Tibial nerve (tissue), 4 donors: ENCODE data around the gene MON1A. TPM values are rescaled to one million over a fixed set of nuclear protein-coding genes. Genes with fewer than 3 reads are reported as not detected.

ENCODE experiments used
- DNase-seq, 2 donors: peaks; one replicate each; pipeline ENCODE4 v3.0.0-alpha.2; 2019; ENCODE audit warnings: low spot score in 2 of 2
- H3K27ac ChIP-seq, 4 donors: fragments of 200-600 bp; sonication (generic) in 3 of 4; one replicate each; pipeline ENCODE4 v1.5.1; 2017 to 2019; ENCODE audit warnings: mild to moderate bottlenecking in 1 of 4
- H3K27me3 ChIP-seq, 2 donors: fragments of 200-600 bp; sonication (generic) in 1 of 2; one replicate each; pipeline versions ENCODE4 v1.5.1 to v1.6.0; 2017 to 2019
- H3K36me3 ChIP-seq, 3 donors: fragments of 200-600 bp; sonication (generic); one replicate each; pipeline ENCODE4 v1.5.1; 2018 to 2019
- H3K4me1 ChIP-seq, 4 donors: fragments of 200-600 bp; sonication (generic) in 3 of 4; one replicate each; pipeline ENCODE4 v1.5.1; 2017 to 2019
- H3K4me3 ChIP-seq, 4 donors: fragments of 200-600 bp; sonication (generic) in 3 of 4; one replicate each; pipeline ENCODE4 v1.5.1; 2017 to 2019; ENCODE audit warnings: mild to moderate bottlenecking in 1 of 4, moderate library complexity in 1 of 4
- H3K9me3 ChIP-seq, 4 donors: fragments of 200-600 bp; sonication (generic) in 3 of 4; one replicate each; pipeline ENCODE4 v1.5.1; 2017 to 2019
- EP300 ChIP-seq, 2 donors: sonication (generic); formaldehyde crosslinking; IDR thresholded peaks; one replicate each; pipeline ENCODE4 v1.6.1; 2017; ENCODE audit warnings: antibody characterized with exemption in 2 of 2, mild to moderate bottlenecking in 1 of 2
- POLR2A ChIP-seq, 2 donors: fragments of 450-650 bp; IDR thresholded peaks; one replicate each; pipeline ENCODE4 v1.6.1; 2017; ENCODE audit warnings: antibody characterized with exemption in 2 of 2, mild to moderate bottlenecking in 2 of 2, moderate library complexity in 2 of 2
- WGBS, 2 donors: methylation state at CpG; one replicate each; pipeline ENCODE4 v1.1.5; 2018; 5-methylcytosine and 5-hydroxymethylcytosine counted together
- total RNA-seq, 4 donors: library from RNA; depleted of rRNA; stranded (reverse); fragments of >200 nt; gene quantifications; one replicate each; pipeline ENCODE4 v1.1.0, GENCODE V29; 2016
- TF ChIP-seq, protein P1 (sequence below), 5 experiments: fragments of 200-600 bp in 3 of 5; fragments of 450-650 bp in 2 of 5; sonication (generic) in 3 of 5; IDR thresholded peaks; one replicate each; pipeline ENCODE4 v1.5.1; 2016 to 2019; ENCODE audit warnings: antibody characterized with exemption in 5 of 5, mild to moderate bottlenecking in 3 of 5, moderate library complexity in 2 of 5

Gene MON1A
- total RNA-seq, 4 donors from 2014 or later, result 6.9 to 18.8 (median 15.8) TPM

DNA sequence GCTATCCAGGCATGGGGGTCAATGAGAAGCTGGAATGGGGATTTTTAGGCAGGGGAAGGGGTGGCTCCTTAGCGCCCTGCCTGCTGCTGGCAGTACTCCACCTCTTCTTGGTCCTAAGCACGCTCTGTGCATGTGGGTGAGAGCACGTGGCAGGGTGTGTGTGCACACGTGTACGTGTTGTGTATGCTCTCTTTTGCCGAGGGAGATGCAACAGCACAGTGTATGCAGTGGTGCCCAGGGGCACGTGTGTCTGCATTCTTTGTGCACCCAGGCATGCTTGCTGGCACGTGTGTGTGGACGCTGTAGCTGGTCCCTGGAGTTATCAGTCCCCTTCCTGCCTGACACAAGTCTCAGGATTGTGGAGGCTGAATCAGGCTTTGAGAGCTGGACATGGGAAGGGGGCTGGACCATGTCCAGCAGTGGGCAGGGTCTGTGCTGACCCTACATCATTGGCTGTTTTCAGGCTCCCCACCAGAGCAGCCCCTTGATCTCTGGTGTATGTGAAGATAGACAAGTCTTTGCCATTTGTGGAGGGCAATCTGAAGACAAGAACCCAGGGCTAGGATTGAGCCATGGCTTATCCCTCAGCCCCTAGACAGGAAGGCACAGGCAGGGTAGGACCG lies 58.0 kb downstream of the MON1A start:
- DNase-seq, result no peak
- no peak for TF ChIP-seq POLR2A (IDR thresholded peaks at IDR 0.05)
- no peak for TF ChIP-seq EP300 (IDR thresholded peaks at IDR 0.05)
- TF ChIP-seq, protein P1, sequence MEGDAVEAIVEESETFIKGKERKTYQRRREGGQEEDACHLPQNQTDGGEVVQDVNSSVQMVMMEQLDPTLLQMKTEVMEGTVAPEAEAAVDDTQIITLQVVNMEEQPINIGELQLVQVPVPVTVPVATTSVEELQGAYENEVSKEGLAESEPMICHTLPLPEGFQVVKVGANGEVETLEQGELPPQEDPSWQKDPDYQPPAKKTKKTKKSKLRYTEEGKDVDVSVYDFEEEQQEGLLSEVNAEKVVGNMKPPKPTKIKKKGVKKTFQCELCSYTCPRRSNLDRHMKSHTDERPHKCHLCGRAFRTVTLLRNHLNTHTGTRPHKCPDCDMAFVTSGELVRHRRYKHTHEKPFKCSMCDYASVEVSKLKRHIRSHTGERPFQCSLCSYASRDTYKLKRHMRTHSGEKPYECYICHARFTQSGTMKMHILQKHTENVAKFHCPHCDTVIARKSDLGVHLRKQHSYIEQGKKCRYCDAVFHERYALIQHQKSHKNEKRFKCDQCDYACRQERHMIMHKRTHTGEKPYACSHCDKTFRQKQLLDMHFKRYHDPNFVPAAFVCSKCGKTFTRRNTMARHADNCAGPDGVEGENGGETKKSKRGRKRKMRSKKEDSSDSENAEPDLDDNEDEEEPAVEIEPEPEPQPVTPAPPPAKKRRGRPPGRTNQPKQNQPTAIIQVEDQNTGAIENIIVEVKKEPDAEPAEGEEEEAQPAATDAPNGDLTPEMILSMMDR (IDR thresholded peaks at IDR 0.05), result no peak
- H3K27ac ChIP-seq, result no peak overlapping the region
- H3K36me3 ChIP-seq, result no peaks in the 10 kb centered on the region
- H3K27me3 ChIP-seq, result peaks cover 0 to 35% of the 10 kb centered on the region in 2 donors
- peaks cover 0 to 21% (median 15%) of the 10 kb centered on the region in 4 donors for H3K4me1 ChIP-seq
- no peaks in the 10 kb centered on the region for H3K9me3 ChIP-seq
- WGBS, 2 donors, result 59 to 60% methylated on average over 10 of the region's 10 CpGs
- no peak overlapping the region for H3K4me3 ChIP-seq

DNA sequence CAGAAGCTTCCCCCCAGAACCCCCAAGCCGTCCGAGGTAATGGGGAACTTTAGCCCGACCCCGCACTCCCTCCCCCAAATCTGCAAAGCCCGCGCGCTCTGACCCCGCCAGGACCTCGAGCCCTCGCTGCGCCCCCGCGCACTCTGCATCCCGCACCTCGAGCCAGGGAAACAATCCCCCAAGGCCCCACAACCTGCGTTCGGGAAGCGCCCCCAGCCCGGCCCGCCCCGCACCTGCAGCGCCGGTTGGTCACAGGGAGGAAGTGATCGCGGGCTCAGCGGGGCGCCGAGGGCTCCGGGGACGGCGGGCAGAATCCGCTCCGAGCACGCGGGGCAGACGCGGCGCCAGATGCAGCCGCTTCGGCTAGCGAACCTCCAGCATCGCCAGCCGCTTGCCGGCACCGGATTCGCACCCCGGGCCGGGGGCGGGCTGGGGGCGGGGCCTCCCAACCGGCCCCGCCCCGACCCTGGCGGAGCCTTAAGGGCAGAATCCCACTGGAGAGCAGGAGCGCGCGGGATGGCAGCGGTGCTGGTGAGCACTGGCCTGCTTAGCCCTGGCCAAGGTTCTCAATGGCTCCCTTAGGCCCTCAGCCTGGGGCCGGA lies 60.0 kb downstream of the MON1A start, which contains the start of gene CAMKV:
CAMKV (minus strand) TSS at position 382 of the 602 bp plus-strand sequence. CDS start 7,518 bp downstream, outside the sequence.
- peaks cover 0 to 38% of the 10 kb centered on the region in 2 donors for H3K27me3 ChIP-seq
- no peak for TF ChIP-seq POLR2A (IDR thresholded peaks at IDR 0.05)
- TF ChIP-seq, protein P1 (IDR thresholded peaks at IDR 0.05), result no peak
- no peak for DNase-seq
- H3K4me3 ChIP-seq, result peak within 1 kb of the TSS; percentile 13 to 48 (median 28)
- no peak within 1 kb of the TSS for H3K27ac ChIP-seq
- no peaks in the 10 kb centered on the region for H3K36me3 ChIP-seq
- H3K9me3 ChIP-seq, result no peaks in the 10 kb centered on the region
- H3K4me1 ChIP-seq, result peaks cover 0 to 21% (median 15%) of the 10 kb centered on the region in 4 donors
- WGBS, 2 donors, result 2 to 6% methylated on average over 5 to 15 of the region's 59 CpGs

DNA sequence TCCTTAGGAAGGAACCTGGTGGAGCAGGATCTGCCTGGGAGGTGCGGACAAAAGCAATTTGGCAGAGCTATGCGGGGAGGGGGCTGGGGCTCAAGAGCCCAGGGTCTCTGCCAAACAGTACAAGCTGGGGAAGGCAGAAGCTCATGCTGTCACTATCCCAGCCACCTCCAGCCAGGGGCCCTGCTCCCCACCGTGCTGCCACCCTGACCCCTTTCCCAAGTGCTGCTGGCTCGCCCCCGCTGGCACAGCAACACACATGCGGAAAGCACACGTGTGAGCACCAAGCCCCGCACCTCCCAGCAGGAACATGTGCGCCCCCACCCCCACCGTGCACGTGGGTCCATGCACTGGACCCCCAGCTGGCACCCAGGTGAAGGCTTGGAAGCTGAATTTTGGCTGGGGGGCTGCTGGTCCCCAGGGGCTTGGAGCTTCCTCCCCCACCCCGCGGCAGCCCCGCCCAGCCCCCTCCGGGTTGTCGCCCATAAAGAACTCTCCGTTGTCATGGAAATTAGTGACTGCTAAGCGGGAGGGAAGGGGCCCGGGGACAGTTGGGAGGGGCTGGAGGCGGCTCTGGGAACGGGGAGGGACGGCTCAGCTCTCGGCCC lies 60.6 kb downstream of the MON1A start:
- H3K9me3 ChIP-seq, result no peaks in the 10 kb centered on the region
- DNase-seq, result no peak
- H3K27ac ChIP-seq, result no peak overlapping the region
- no peaks in the 10 kb centered on the region for H3K36me3 ChIP-seq
- H3K27me3 ChIP-seq, result peaks cover 0 to 45% of the 10 kb centered on the region in 2 donors
- peaks cover 0 to 21% (median 15%) of the 10 kb centered on the region in 4 donors for H3K4me1 ChIP-seq
- TF ChIP-seq, protein P1 (IDR thresholded peaks at IDR 0.05), result no peak
- TF ChIP-seq POLR2A (IDR thresholded peaks at IDR 0.05) (no peak), EP300 (IDR thresholded peaks at IDR 0.05) (no peak)
- peak overlapping the region; percentile 13 to 48 (median 28) for H3K4me3 ChIP-seq
- WGBS, 2 donors, result 7 to 9% methylated on average over 8 to 21 of the region's 23 CpGs

DNA sequence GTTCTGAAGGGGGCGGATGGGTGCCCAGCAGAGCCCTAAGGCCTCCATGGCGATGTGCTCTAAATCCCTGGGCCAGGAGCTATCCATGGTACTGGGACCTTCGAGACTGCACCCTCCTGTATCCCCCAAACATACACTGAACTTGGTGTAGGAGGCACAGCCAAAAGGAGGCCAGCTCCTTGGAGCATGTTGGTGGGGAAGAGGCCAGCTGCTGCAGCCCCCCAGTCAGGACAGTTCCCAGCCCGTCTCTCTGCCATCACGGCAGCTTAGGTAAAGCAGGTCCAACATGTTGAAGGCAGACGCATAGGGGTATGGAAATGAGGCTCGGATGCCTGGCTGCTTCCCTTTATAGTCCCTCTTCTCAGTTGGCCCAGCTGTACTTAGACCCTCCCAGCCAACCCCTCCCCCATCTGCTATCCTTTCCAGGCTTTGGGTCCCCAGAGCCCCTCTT lies 61.7 kb downstream of the MON1A start:
- Histone ChIP-seq H3K27me3 (peaks cover 0 to 53% of the 10 kb centered on the region in 2 donors), H3K27ac (no peak overlapping the region), H3K4me3 (no peak overlapping the region), H3K4me1 (peaks cover 0 to 18% (median 13%) of the 10 kb centered on the region in 4 donors), H3K36me3 (no peaks in the 10 kb centered on the region), H3K9me3 (no peaks in the 10 kb centered on the region)
- TF ChIP-seq, protein P1 (IDR thresholded peaks at IDR 0.05), result no peak
- TF ChIP-seq POLR2A (IDR thresholded peaks at IDR 0.05) (no peak), EP300 (IDR thresholded peaks at IDR 0.05) (no peak)
- no peak for DNase-seq
- 14 to 15% methylated on average over 7 of the region's 7 CpGs for WGBS, 2 donors

DNA sequence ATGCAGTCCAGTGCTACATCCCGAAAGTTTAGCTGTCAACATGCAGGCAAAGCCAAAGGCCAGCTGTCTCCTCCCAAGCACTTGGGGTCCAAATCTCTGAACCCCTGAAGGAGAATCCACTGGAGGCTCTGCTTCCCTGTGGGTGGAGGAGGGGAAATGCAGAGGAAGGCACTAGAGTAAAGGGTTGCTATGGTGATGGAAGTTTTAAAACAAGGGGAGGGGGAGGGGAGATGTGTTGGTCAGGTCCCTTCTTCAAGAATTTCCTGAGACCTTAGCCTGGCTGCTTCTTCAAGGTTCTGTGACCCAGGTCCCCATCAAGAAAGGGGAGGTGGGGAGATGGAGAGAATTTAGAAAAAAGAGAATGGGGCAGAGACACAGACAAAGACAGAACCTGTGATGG lies 62.2 kb downstream of the MON1A start:
- H3K9me3 ChIP-seq, result no peaks in the 10 kb centered on the region
- no peaks in the 10 kb centered on the region for H3K36me3 ChIP-seq
- no peak overlapping the region for H3K27ac ChIP-seq
- peaks cover 0 to 14% (median 11%) of the 10 kb centered on the region in 4 donors for H3K4me1 ChIP-seq
- H3K27me3 ChIP-seq, result peaks cover 0 to 53% of the 10 kb centered on the region in 2 donors
- DNase-seq, result no peak
- H3K4me3 ChIP-seq, result no peak overlapping the region
- WGBS, 2 donors, result 73 to 91% methylated on average over 1 of the region's 1 CpG
- TF ChIP-seq, protein P1 (IDR thresholded peaks at IDR 0.05), result no peak
- TF ChIP-seq EP300 (IDR thresholded peaks at IDR 0.05), result no peak
